D721Med (cell line): ENCODE measurements around the gene NPAS3.
A peak's percentile ranks its signal among the peaks of the same experiment; 100 is the strongest.

Source experiments
- DNase-seq: peaks from one replicate; pipeline ENCODE4 v3.0.0; 2011; ENCODE audit warnings: low spot score; ENCODE audit not compliant: insufficient read length
- FAIRE-seq: peaks from 2 replicates; lab custom pipeline; 2011; peaks lifted over from hg19 to GRCh38; lab: Jason Lieb, UNC
- TF ChIP-seq, protein P1 (sequence below): IDR thresholded peaks from 2 replicates; pipeline ENCODE4 v1.5.1; 2012; ENCODE audit warnings: mild to moderate bottlenecking, control low read depth; ENCODE audit not compliant: insufficient read depth; ENCODE audit errors: missing control alignments

Gene NPAS3

DNA sequence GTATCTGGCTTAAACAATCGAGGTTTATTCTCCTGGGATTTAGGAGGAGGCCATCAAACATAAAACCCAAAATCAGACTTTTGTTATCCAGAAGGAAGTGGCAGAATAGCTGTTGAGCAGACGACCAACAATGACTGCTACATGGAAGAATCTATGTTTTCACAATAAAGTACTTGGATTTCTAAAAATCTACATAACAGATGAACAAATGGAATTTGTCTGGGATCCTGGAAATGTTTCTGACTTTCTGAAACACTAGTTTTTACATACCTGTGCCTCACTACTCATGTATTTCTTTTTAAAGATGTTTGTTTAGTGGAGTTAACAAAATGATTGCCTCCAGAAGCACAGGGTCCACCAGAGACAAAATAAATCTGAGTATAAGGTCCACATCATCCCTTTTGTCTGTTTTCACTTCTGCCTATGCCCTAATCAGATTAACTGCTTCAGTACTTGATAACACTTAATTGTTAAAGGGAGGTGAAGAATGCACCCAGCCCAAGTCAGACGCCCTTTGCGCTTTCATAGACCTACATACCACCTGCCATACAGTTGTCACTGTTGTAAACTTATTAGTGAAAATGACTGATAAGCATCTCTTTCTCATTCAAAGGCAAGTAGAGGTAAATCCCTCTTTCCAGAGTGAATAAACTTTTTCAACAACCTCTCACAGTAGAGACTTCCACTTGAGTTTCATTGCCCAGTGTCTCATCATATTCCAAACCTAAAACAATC, 847.6 kb downstream of the NPAS3 start:
- TF ChIP-seq, protein P1, sequence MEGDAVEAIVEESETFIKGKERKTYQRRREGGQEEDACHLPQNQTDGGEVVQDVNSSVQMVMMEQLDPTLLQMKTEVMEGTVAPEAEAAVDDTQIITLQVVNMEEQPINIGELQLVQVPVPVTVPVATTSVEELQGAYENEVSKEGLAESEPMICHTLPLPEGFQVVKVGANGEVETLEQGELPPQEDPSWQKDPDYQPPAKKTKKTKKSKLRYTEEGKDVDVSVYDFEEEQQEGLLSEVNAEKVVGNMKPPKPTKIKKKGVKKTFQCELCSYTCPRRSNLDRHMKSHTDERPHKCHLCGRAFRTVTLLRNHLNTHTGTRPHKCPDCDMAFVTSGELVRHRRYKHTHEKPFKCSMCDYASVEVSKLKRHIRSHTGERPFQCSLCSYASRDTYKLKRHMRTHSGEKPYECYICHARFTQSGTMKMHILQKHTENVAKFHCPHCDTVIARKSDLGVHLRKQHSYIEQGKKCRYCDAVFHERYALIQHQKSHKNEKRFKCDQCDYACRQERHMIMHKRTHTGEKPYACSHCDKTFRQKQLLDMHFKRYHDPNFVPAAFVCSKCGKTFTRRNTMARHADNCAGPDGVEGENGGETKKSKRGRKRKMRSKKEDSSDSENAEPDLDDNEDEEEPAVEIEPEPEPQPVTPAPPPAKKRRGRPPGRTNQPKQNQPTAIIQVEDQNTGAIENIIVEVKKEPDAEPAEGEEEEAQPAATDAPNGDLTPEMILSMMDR: no peak
- FAIRE-seq: peak; percentile 71
- no peak for DNase-seq

DNA sequence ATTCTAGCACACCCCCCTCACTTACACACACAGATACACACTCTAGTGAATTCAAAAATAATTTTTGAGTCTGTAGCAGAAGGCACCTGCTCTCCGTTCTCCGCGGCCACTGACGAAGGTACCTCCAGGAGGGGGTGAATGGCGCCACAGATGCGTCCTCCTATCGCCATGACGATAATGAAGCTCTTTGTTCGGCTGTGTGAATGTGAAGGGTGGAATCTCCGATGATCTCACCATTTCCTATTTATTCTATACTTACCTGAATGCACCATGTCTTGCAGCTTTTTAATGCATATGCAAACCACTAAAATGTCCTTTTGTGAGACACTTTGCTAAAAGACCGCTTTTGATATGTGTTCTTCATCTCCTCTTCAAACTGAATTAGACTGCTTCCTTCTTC, 849.5 kb downstream of the NPAS3 start:
- FAIRE-seq: no peak
- TF ChIP-seq, protein P1: no peak
- no peak for DNase-seq

DNA sequence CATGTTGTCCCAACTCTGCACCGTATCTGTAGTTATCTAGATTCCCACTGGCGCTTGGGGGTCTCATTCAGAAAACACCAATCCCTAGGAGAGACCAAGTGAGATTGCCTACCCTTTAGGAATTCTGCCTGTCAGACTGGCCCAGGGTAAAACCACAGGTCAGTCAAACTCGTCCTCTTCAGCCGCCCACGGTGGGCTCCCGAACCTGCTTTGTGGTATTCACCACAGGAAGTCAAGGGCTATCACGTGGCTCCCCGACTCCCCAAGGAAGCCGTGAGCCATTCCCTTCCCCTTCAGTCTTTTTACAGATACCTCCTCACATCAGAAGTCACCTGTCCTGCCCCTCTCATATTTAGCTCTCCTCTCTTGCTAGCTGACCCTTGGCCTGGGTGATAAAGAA, 852.3 kb downstream of the NPAS3 start:
- TF ChIP-seq, protein P1: no peak
- DNase-seq (no peak), FAIRE-seq (no peak)

DNA sequence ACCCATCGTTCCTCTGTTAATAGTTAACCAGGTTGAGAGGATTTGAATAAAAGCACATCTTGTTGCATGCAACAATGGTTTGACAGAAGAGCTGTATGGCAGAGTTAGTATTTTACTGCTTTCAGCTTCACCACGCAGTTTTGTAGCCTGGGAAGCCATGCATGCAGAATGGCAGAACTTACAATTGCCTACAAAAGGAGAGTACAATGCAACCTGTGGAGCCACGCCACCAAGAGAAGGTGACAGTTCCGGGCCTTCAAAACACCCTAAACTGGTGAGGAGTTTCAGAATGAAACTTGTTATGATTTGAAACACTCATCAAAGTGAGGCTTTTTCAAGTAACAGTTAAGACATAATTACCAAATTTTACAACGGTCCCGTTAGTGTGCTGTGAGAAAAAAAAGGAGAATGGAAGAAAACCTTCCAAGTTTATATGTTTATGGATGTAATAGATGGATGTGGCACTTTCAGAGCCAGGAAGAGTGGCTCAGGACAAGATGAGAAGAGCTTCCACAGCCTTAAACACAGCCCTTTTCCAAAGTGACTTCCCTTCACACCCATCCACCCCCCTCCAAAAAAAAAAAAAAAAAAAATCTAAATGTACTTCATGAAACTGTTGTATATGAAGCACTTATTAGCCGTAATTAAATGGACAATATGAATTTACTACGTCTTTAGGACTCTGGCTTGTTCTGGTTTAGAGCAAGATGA, 853.5 kb downstream of the NPAS3 start:
- DNase-seq (no peak), FAIRE-seq (no peak)
- TF ChIP-seq, protein P1: no peak

DNA sequence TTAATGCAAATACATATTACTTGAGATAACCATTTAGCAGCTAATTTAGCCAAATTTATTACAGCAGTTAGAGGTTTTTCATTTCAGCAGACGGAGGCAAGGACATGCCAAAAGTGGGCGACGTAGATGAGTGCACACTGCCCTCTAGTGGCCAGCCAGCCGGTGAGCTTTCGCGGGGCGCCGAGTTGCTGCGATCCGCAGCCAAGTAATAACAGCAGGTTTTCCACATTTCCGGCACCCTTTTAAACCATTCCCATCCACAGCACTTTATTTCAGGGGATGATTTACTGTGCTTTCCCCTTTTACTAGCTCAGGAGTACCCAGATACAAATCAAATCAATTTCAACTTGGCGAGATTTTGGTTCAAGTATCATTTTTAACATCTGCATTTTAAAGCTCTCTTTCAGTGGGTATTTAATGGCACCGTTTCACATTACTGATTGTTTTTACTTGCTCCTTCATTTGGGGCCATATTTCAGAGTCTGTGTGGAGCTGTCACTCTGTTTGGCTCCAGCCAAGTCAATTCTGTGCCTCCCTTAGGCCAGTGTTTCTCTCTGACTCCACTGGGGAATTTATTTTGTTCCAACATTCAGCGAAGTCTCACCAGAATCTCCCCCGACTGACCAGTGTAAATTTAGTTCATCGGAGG, 854.2 kb downstream of the NPAS3 start:
- TF ChIP-seq, protein P1: peak; percentile 92
- FAIRE-seq: no peak
- no peak for DNase-seq

DNA sequence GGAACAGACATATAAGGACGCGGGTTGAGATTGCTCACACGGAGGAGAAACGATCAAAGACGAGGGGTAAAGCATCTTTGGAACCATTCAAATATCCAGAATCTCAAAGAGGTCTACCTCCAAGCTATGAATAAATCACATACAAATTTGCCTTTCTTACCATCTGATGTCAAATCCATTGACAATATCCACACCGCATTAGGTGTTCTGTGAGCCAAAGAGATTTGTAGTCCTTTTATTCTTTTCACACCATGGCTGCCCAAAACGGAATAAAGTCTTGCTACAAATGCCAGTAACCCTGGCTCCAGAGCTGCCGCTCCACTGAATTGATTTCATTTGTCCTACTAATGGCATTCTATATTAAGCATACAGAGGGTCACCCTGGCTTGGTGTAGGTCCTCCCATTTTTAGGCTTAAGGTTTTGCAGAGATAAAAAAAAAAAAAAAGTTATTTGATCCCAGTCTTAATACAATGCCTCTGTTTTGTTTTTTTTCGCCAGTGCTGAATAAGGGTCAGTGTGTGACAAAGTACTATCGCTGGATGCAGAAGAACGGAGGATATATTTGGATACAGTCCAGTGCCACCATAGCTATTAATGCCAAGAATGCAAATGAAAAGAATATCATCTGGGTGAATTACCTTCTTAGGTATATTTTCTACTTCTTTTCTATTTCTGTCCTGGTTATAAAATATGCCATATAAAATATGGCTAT, 854.9 kb downstream of the NPAS3 start:
- DNase-seq: no peak
- TF ChIP-seq, protein P1: no peak
- FAIRE-seq: no peak
